ENCODE measurements around the gene SPR.

The SPR gene

DNA sequence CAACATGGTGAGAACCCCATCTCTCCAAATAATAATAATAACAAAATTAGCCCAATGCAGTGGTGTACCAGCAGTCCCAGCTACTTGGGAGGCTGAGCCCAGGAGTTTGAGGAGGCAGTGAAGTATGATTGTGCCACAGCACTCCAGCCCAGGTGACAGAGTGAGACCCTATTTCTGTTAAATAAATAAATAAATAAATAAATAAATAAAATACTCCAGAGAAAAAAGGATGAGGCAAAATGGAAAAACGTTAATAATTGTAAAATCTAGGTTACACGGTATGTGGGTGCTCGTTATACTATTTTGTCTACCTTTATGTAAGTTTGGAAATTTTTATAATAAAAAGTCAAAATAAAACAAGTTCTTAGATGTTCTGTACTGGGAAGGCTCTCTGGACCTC lies 21.5 kb downstream of the SPR start:
- TF ChIP-seq, protein P1, sequence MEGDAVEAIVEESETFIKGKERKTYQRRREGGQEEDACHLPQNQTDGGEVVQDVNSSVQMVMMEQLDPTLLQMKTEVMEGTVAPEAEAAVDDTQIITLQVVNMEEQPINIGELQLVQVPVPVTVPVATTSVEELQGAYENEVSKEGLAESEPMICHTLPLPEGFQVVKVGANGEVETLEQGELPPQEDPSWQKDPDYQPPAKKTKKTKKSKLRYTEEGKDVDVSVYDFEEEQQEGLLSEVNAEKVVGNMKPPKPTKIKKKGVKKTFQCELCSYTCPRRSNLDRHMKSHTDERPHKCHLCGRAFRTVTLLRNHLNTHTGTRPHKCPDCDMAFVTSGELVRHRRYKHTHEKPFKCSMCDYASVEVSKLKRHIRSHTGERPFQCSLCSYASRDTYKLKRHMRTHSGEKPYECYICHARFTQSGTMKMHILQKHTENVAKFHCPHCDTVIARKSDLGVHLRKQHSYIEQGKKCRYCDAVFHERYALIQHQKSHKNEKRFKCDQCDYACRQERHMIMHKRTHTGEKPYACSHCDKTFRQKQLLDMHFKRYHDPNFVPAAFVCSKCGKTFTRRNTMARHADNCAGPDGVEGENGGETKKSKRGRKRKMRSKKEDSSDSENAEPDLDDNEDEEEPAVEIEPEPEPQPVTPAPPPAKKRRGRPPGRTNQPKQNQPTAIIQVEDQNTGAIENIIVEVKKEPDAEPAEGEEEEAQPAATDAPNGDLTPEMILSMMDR (IDR thresholded peaks at IDR 0.05; ENCODE audit: insufficient read depth, low read length, missing control alignments): no peak
- POLR2A ChIA-PET: no interaction called here
- CTCF ChIA-PET: interaction anchor here (0.8 to 2.9 kb wide), 3 partner anchors 16 to 65 kb away, joined by 3 to 15 read pairs (median 5); no protein-coding TSS in a partner anchor

DNA sequence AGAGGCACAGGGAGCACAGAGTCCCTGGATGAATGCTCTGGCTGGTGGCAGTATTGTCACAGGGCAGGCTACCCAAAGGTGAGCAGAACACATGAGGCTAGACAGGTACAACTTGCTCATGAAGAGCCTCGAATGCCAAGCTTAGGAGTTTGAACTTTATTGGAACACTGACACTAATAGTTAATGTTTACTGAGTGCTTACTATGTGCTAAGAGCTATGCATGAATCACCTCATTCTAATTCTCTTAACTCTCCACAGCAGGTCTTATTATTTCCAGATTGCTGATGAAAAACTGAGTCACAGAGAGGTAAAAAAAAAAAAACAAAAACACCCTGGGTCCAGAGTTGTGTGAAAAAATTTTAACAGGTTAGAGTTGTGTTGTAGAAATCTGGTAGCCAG lies 24.0 kb downstream of the SPR start:
- CTCF ChIA-PET: interaction anchor here (1.7 to 2.9 kb wide), 2 partner anchors 18 to 23 kb away, joined by 5 to 15 read pairs; no protein-coding TSS in a partner anchor
- POLR2A ChIA-PET: no interaction called here
- TF ChIP-seq, protein P1 (IDR thresholded peaks at IDR 0.05; ENCODE audit: insufficient read depth, low read length, missing control alignments): no peak
- no peak overlapping the region for H3K4me3 ChIP-seq (ENCODE audit: low read depth, low read length)
- DNase-seq (ENCODE audit: low read depth, low spot score): no peak

More for the DNA sequence above, 21.5 kb downstream of the SPR start:
- no peak overlapping the region for H3K4me3 ChIP-seq (ENCODE audit: low read depth, low read length)
- no peak for DNase-seq (ENCODE audit: low read depth, low spot score)

DNA sequence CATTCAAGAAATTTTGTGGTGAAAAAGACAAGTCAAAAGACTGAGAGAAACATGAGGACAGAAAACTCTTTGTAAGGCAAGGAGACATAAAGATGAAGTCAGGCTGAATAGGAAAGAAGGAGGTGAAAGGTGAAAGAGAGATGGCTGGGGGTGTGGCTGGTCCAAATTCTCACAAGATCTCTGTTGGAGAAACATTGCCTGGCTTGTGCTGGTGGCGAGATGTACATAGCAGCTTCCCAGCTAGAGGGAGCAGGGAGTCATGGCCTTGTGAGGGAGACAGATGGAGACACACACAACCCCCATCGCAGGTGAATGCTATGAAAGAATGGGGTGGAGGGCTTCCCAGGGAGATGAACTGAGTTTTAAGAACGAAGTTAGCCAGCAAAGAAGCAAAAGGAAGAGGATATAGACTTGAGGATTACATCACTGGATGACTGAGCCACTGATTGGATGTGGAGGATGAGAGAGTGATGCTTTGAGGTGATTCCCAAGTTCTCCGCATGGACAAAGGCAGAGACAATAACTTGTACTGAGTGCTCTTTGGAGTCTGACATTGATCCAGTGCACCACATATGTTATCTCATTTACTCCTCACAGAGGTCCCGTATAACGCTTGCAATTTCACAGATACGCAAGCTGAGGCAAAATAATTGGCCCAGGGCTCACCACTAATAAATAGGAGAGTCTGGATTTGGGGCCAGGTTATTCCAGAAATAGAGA lies 26.4 kb downstream of the SPR start:
- H3K4me3 ChIP-seq (ENCODE audit: low read depth, low read length): no peak overlapping the region
- POLR2A ChIA-PET: no interaction called here
- TF ChIP-seq, protein P1 (IDR thresholded peaks at IDR 0.05; ENCODE audit: insufficient read depth, low read length, missing control alignments): no peak
- CTCF ChIA-PET: interaction anchor here (0.6 to 6.1 kb wide), 5 partner anchors 12 to 60 kb away, joined by 3 to 48 read pairs (median 5); partner anchors contain the start of gene SPR
- DNase-seq (ENCODE audit: low read depth, low spot score): no peak

DNA sequence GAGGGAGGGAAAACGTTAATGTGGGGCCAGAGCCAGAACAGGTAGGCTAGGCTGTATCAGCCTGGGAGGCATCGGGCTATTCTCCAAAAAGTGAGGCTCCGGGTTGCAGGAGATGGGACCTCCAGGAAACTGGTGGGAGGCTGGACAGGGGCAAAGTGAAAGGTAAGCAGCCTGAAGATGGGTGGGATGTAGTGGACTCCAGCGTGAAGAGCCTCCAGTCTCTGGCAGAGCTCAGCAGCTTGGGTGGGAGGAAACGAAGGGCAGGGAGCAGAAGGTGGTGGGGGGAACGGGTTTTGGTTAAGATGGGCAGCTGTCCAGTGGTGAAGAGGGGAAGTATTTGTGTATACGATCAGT lies 27.0 kb downstream of the SPR start:
- DNase-seq (ENCODE audit: low read depth, low spot score): no peak
- ChIA-PET CTCF (interaction anchor here (0.6 to 6.1 kb wide), 6 partner anchors 12 to 59 kb away, joined by 3 to 48 read pairs (median 4); partner anchors contain the start of gene SPR), POLR2A (no interaction called here)
- H3K4me3 ChIP-seq (ENCODE audit: low read depth, low read length): no peak overlapping the region
- TF ChIP-seq, protein P1 (IDR thresholded peaks at IDR 0.05; ENCODE audit: insufficient read depth, low read length, missing control alignments): no peak

DNA sequence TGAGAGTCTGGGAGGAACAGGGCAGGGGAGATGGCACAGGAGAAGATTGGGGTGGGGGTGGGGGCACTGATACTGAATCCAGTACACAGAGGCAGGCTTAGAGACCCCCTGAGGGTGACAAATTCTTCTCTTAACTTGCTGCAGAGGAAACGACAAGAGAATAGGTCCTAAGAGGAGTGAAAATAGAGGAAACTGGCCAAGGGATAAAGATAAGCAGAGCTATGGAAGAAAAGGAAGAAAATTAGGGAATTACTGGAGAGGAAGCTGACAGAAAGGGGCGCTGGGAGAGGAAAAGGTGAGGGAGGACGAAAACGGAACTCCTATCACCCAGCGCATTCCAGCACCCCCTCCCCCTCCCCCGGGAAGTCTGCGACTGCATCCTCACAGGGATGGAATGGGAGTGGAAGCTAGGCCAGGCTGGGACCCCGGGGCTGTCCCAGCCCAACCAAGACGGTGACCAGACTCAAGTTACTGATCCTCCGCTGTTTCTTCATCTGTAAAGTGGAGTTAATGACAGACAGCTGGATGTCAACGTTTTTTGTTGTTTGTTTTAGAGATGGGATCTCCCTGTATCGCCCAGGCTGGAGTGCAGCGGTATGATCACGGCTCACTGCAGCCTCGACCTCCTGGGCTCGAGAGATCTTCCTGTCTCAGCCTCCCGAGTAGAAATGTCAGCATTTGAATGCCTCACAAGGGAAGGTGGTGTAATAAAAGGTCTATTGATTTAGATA lies 27.5 kb downstream of the SPR start:
- TF ChIP-seq, protein P1 (IDR thresholded peaks at IDR 0.05; ENCODE audit: insufficient read depth, low read length, missing control alignments): no peak
- ChIA-PET POLR2A (no interaction called here), CTCF (interaction anchor here (0.6 to 6.1 kb wide), 9 partner anchors 8 to 79 kb away, joined by 3 to 48 read pairs (median 3); partner anchors contain the start of gene SPR)
- DNase-seq (ENCODE audit: low read depth, low spot score): no peak
- no peak overlapping the region for H3K4me3 ChIP-seq (ENCODE audit: low read depth, low read length)

DNA sequence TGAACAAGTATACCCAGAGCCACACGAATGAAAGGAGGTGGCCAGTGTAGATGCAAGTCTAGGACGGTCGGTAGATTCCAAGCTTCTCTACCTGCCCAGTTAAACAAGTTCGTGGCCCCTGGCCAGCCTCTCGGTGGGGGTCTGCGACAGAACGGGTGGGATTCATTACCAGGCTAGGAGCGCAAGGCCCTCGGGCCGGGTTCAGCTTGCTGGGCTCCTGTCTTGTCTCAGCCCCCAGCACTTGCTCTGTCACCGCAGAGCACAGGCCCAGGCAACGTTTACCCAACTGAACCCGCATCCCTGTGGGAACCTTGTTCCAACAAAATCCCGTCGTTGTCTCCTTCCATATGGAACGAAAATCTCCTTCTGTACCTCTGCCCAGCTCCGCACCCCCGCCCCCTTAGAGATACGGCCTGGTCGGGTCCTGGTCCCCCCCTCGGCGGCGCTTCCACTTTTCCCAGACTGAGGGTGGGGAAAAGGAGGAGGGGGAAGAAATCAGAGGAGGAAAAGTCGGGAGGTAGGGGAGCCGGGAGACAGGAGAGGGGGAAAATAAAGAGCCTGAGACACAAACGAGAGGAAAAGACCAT lies 28.2 kb downstream of the SPR start:
- DNase-seq (ENCODE audit: low read depth, low spot score): no peak
- CTCF ChIA-PET: interaction anchor here (0.7 to 6.1 kb wide), 6 partner anchors 9 to 78 kb away, joined by 3 to 48 read pairs (median 4); no protein-coding TSS in a partner anchor
- POLR2A ChIA-PET: no interaction called here
- H3K4me3 ChIP-seq (ENCODE audit: low read depth, low read length): no peak overlapping the region
- TF ChIP-seq, protein P1 (IDR thresholded peaks at IDR 0.05; ENCODE audit: insufficient read depth, low read length, missing control alignments): no peak

Measured in AG04449 (cell line).